Activated B cell treated with CpG ODN at 0.5 μM for 24 hours (primary cell): ENCODE results near the gene NSDHL. TPM values are rescaled to one million over a fixed set of nuclear protein-coding genes. Genes with fewer than 3 reads are reported as not detected.

ENCODE experiments used
- ATAC-seq: fragments of 200-7000 bp; cut with Tn5 transposase; one replicate; pipeline ENCODE4 v1.10.0; 2021; ENCODE audit warnings: low read depth, mild to moderate bottlenecking, moderate library complexity
- CTCF ChIA-PET: fragments of 350-600 bp; sonication (Branson Sonifier 250); formaldehyde crosslinking; loops from one replicate; lab custom pipeline; 2021; ENCODE audit warnings: antibody characterized with exemption; lab: Charles Lee
- POLR2A ChIA-PET: fragments of 350-600 bp; sonication (Branson Sonifier 250); formaldehyde crosslinking; loops from one replicate; lab custom pipeline; 2021; ENCODE audit warnings: antibody characterized with exemption; lab: Charles Lee
- DNase-seq: peaks from one replicate; pipeline ENCODE4 v3.0.0; 2022
- H3K27ac Mint-ChIP-seq: one replicate; pipeline ENCODE4 v1.8.0; 2020; ENCODE audit warnings: mixed read lengths
- H3K27me3 Mint-ChIP-seq: one replicate; pipeline ENCODE4 v1.8.0; 2021; ENCODE audit warnings: mixed read lengths
- H3K36me3 Mint-ChIP-seq: one replicate; pipeline ENCODE4 v1.8.0; 2021; ENCODE audit warnings: low read depth, mixed read lengths
- H3K4me1 Mint-ChIP-seq: one replicate; pipeline ENCODE4 v1.8.0; 2021; ENCODE audit warnings: mixed read lengths
- H3K4me3 Mint-ChIP-seq: one replicate; pipeline ENCODE4 v1.8.0; 2020; ENCODE audit warnings: mild to moderate bottlenecking, mixed read lengths
- H3K9me3 Mint-ChIP-seq: one replicate; pipeline ENCODE4 v1.8.0; 2020; ENCODE audit warnings: mixed read lengths
- CTCF ChIP-seq: fragments of 200-600 bp; IDR thresholded peaks from one replicate; pipeline ENCODE4 v1.8.0; 2022; ENCODE audit warnings: antibody characterized with exemption, mild to moderate bottlenecking
- intact Hi-C: fragments of 100-400 bp; cut with micrococcal nuclease; formaldehyde crosslinking; loops from one replicate; pipeline ENCODE4 v1.15.1; 2024
- total RNA-seq: library from RNA; stranded (reverse); gene quantifications from 2 replicates; pipeline ENCODE4 v1.2.3, GENCODE V29; 2022

Gene NSDHL
- total RNA-seq, 1 donor from 2014 or later = 18.4 TPM

DNA sequence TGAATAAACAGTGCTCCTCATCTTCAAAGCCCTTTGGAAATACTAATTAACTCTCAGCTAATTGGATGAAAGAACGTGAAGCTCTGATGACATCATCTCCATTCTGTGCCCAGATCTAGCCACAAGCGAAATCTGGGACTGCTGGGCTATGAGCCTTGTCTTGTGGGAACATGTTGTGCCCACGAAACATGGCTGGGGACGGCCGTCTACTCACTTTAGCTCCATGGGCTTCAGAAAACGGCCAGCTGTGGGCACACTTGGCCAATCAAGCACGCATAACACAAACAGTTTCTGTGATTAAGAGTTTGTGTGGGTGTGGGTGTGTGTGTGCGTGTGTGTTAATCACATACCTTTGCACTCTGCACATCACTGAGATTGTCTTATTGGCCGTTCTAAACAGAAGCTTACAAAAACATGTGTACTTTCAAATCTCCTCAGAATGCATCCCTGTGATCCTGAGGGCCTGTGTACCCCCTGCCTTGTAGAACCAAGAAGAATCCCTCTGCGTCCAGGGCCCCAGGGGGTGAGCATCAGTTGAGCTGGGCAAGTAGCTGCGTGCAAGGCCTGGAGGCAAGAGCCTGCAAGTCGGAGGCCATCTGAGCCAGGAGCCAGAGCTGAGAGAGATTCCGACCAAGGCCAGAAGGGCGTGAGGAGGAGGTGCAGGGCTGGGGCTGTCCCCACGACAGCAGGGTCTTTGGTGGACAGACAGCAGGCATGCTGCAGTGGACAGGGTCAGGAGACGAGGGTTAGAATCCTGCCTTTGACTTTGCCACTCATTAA lies 48.3 kb downstream of the NSDHL start:
- Mint-ChIP-seq H3K4me1 (no peaks in the 10 kb centered on the region), H3K27me3 (no peaks in the 10 kb centered on the region), H3K4me3 (no peak overlapping the region), H3K9me3 (no peaks in the 10 kb centered on the region), H3K27ac (no peak overlapping the region), H3K36me3 (no peaks in the 10 kb centered on the region)
- ChIA-PET POLR2A (no interaction called here), CTCF (no interaction called here)
- DNase-seq (no peak), ATAC-seq (no peak)
- TF ChIP-seq CTCF = no peak
- intact Hi-C loops = no loop called here

DNA sequence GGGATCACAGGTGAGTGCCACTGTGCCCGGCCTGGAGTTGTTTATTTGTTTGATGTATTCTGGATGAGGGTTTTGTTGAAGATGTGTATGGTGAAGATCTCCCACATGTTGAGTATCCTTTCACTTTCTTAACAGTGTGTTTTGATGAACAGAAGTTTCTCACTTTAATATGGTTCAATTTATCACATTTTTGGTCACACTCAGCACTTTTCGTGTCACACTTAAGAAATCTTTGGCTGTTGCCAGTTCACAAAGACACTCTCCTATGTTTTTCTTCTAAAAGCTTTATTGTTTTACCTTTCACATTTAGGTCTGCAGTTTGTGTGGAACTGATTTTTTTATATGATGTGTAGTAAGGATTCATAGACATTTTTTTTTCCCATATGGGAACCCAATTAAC lies 50.4 kb downstream of the NSDHL start:
- ChIA-PET POLR2A (no interaction called here), CTCF (no interaction called here)
- intact Hi-C loops = no loop called here
- Mint-ChIP-seq H3K36me3 (no peaks in the 10 kb centered on the region), H3K27ac (no peak overlapping the region), H3K4me3 (no peak overlapping the region), H3K9me3 (no peaks in the 10 kb centered on the region), H3K4me1 (no peaks in the 10 kb centered on the region), H3K27me3 (peaks cover 2% of the 10 kb centered on the region)
- DNase-seq = no peak
- ATAC-seq = no peak
- no peak for TF ChIP-seq CTCF

DNA sequence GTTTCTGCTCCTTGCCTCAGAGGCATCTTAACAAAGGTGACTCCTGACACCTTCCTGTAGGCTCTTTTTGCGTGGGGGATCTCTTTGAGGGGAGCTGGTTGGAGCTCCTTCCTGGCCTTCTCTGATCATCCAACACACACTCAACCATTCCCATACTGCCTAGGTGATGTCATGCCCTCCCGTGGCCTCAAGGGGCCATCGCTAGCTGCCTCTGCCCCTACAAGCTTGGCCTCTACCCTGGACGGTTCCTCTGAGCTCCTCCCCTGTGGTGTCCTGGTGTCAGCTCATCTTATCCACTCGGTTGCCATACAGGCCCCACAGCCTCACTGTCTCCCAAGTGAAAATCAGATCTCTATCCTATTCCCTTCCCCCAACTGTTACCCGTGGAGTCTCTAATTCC lies 53.3 kb downstream of the NSDHL start:
- no peak overlapping the region for H3K27ac Mint-ChIP-seq
- no peak for TF ChIP-seq CTCF
- ChIA-PET POLR2A (no interaction called here), CTCF (no interaction called here)
- no peaks in the 10 kb centered on the region for H3K36me3 Mint-ChIP-seq
- peaks cover 7% of the 10 kb centered on the region for H3K27me3 Mint-ChIP-seq
- H3K4me1 Mint-ChIP-seq = no peaks in the 10 kb centered on the region
- ATAC-seq = no peak
- H3K9me3 Mint-ChIP-seq = no peaks in the 10 kb centered on the region
- H3K4me3 Mint-ChIP-seq = no peak overlapping the region
- intact Hi-C loops = no loop called here
- no peak for DNase-seq

DNA sequence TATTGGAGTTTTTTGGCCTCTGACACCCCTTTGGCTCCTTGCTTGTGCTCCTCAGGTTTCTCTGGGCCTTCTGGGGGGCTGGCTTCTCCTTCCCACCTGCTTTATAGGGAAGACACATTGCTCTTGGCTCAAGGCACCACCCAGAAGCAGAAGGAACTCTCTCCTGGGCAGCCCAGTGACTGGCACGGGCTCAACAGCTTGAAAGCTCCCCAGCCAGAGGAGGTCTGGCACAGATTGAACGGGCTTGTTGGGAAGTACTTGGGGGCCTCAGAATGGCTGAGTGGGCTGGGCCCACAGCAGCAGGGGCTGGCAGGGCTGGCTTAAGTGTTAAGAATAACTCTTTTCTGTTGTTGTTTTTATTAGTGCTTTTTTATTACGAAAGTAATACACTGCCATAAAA lies 55.9 kb downstream of the NSDHL start:
- no peaks in the 10 kb centered on the region for H3K9me3 Mint-ChIP-seq
- no peak overlapping the region for H3K27ac Mint-ChIP-seq
- DNase-seq (no peak), ATAC-seq (no peak)
- no peaks in the 10 kb centered on the region for H3K36me3 Mint-ChIP-seq
- intact Hi-C loops = no loop called here
- no peak for TF ChIP-seq CTCF
- H3K27me3 Mint-ChIP-seq = peaks cover 25% of the 10 kb centered on the region
- no peaks in the 10 kb centered on the region for H3K4me1 Mint-ChIP-seq
- CTCF ChIA-PET = no interaction called here
- POLR2A ChIA-PET = no interaction called here
- H3K4me3 Mint-ChIP-seq = no peak overlapping the region

DNA sequence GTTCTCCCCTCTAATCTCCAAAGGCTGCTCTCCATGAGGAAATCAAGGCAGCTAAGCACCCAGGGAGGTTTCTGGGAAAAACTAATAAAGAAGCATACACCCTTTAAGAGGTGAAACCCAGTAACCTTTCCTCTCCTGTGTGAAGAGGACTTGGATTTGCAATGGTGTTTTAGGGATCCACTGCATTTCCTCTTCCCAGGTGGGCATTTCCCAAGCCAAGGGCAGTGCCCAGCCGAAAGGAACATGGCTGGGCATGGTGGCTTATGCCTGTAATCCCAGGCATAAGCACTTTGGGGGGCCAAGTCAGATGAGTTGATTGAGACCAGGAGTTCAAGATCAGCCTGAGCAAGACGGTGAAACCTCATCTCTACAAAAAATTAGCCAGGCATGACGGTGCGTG lies 61.6 kb downstream of the NSDHL start:
- Mint-ChIP-seq H3K27me3 (peaks cover 33% of the 10 kb centered on the region), H3K36me3 (no peaks in the 10 kb centered on the region), H3K4me1 (no peaks in the 10 kb centered on the region), H3K27ac (no peak overlapping the region), H3K9me3 (no peaks in the 10 kb centered on the region), H3K4me3 (no peak overlapping the region)
- POLR2A ChIA-PET = no interaction called here
- DNase-seq (no peak), ATAC-seq (no peak)
- intact Hi-C loops = no loop called here
- CTCF ChIA-PET = no interaction called here
- no peak for TF ChIP-seq CTCF
